Muscle layer of colon (tissue), 2 donors: ENCODE data around the gene GRK7.

ENCODE experiments used
- H3K27ac ChIP-seq: one replicate; pipeline ENCODE4 v1.7.0; 2013; ENCODE audit warnings: low read depth, mild to moderate bottlenecking, low read length, moderate library complexity
- H3K27me3 ChIP-seq, 2 donors: one replicate each; pipeline ENCODE4 v1.7.0; 2013; ENCODE audit warnings: low read length in 2 of 2, mild to moderate bottlenecking in 2 of 2; ENCODE audit not compliant: insufficient read depth in 2 of 2, control insufficient read depth in 1 of 2
- H3K36me3 ChIP-seq: one replicate; pipeline ENCODE4 v1.7.0; 2013; ENCODE audit warnings: mild to moderate bottlenecking, low read length; ENCODE audit not compliant: insufficient read depth
- H3K4me1 ChIP-seq: one replicate; pipeline ENCODE4 v1.7.0; 2013; ENCODE audit warnings: mild to moderate bottlenecking, low read length; ENCODE audit not compliant: insufficient read depth
- H3K4me3 ChIP-seq, 2 donors: one replicate each; pipeline ENCODE4 v1.7.0; 2013; ENCODE audit warnings: low read length in 2 of 2, low read depth in 1 of 2, mild to moderate bottlenecking in 1 of 2, moderate library complexity in 1 of 2
- H3K9ac ChIP-seq: one replicate; pipeline ENCODE4 v1.7.0; 2013; ENCODE audit warnings: low read length
- H3K9me3 ChIP-seq: one replicate; pipeline ENCODE4 v1.7.0; 2013; ENCODE audit warnings: mild to moderate bottlenecking, low read length
- donor health status: abdominal sarcoma.
- donor health status: Adenocarcinoma of cecum.

Gene GRK7

GRCh38 chr3:141763088-141763750 lies at the start of gene GRK7:
TSS of gene GRK7 (plus strand) at chr3:141763408. CDS start at chr3:141778285, 14,877 bp downstream.
- Histone ChIP-seq H3K9me3 (no peaks in the 10 kb centered on the region), H3K9ac (no peak within 1 kb of the TSS), H3K4me1 (no peaks in the 10 kb centered on the region), H3K36me3 (no peaks in the 10 kb centered on the region), H3K27me3 (no peaks in the 10 kb centered on the region), H3K4me3 (no peak within 1 kb of the TSS), H3K27ac (no peak within 1 kb of the TSS)

DNA sequence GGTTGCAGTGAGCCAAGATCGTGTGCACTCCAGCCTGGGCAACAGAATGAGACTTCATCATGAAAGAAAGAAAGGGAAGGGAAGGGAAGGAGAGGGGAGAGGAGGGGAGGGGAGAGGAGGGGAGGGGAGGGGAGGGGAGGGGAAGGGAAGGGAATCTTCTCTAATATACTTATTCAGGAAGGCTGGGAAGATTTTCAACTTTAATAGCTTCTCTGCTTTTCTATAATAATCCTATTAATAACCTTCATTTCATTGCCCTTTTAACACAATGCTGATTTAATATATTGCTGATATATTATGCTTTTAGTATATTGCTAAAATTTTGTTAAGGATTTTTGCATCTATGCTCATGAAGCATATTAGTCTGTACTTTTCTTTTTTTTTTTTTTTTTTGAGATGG lies 48.5 kb upstream of the GRK7 start:
- Histone ChIP-seq H3K36me3 (no peaks in the 10 kb centered on the region), H3K9me3 (no peaks in the 10 kb centered on the region), H3K27ac (no peak overlapping the region), H3K27me3 (no peaks in the 10 kb centered on the region), H3K4me1 (no peaks in the 10 kb centered on the region), H3K9ac (no peak overlapping the region), H3K4me3 (no peak overlapping the region)

GRCh38 chr3:141722081-141722480 lies 41.1 kb upstream of the GRK7 start:
- no peak overlapping the region for H3K27ac ChIP-seq
- no peaks in the 10 kb centered on the region for H3K36me3 ChIP-seq
- H3K4me3 ChIP-seq: no peak overlapping the region
- H3K9ac ChIP-seq: no peak overlapping the region
- H3K27me3 ChIP-seq: no peaks in the 10 kb centered on the region
- no peaks in the 10 kb centered on the region for H3K4me1 ChIP-seq
- no peaks in the 10 kb centered on the region for H3K9me3 ChIP-seq

DNA sequence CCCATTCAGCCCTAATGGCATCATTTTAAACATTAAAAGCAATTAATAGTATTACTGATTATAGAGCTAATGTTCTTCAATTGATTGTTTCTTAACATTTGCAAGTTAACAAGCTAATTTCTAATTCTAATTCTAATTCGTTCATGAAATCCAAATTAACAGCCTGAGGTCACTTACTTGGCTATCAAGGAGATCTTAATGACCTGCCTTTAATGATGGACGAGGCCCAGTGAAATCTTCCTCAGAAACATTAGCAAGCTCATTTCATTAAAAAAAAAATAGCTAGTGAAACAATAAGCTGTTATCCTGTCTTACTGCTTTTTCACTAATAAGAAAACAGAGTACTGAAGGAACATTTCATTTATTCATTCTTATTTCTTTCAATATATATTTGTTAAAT lies 40.6 kb upstream of the GRK7 start:
- Histone ChIP-seq H3K9ac (no peak overlapping the region), H3K4me1 (no peaks in the 10 kb centered on the region), H3K9me3 (no peaks in the 10 kb centered on the region), H3K36me3 (no peaks in the 10 kb centered on the region), H3K4me3 (no peak overlapping the region), H3K27me3 (no peaks in the 10 kb centered on the region), H3K27ac (no peak overlapping the region)

GRCh38 chr3:141723255-141723654 lies 40.0 kb upstream of the GRK7 start:
- H3K36me3 ChIP-seq: no peaks in the 10 kb centered on the region
- H3K9ac ChIP-seq: no peak overlapping the region
- no peak overlapping the region for H3K4me3 ChIP-seq
- no peaks in the 10 kb centered on the region for H3K9me3 ChIP-seq
- H3K27ac ChIP-seq: no peak overlapping the region
- H3K27me3 ChIP-seq: no peaks in the 10 kb centered on the region
- no peaks in the 10 kb centered on the region for H3K4me1 ChIP-seq

GRCh38 chr3:141724186-141724585 lies 39.0 kb upstream of the GRK7 start:
- no peak overlapping the region for H3K27ac ChIP-seq
- no peaks in the 10 kb centered on the region for H3K36me3 ChIP-seq
- H3K4me3 ChIP-seq: no peak overlapping the region
- H3K9ac ChIP-seq: no peak overlapping the region
- no peaks in the 10 kb centered on the region for H3K9me3 ChIP-seq
- H3K4me1 ChIP-seq: no peaks in the 10 kb centered on the region
- no peaks in the 10 kb centered on the region for H3K27me3 ChIP-seq

- no peaks in the 10 kb centered on the region for H3K36me3 ChIP-seq
- no peaks in the 10 kb centered on the region for H3K9me3 ChIP-seq
- H3K27ac ChIP-seq: no peak overlapping the region
- no peaks in the 10 kb centered on the region for H3K4me1 ChIP-seq
- H3K27me3 ChIP-seq: no peaks in the 10 kb centered on the region
- H3K9ac ChIP-seq: no peak overlapping the region
- H3K4me3 ChIP-seq: no peak overlapping the region
Measured at GRCh38 chr3:141725036-141725435, 38.2 kb upstream of the GRK7 start.

GRCh38 chr3:141726483-141726882 lies 36.7 kb upstream of the GRK7 start:
- H3K4me1 ChIP-seq: no peaks in the 10 kb centered on the region
- no peaks in the 10 kb centered on the region for H3K9me3 ChIP-seq
- H3K27me3 ChIP-seq: no peaks in the 10 kb centered on the region
- no peak overlapping the region for H3K4me3 ChIP-seq
- no peak overlapping the region for H3K9ac ChIP-seq
- H3K27ac ChIP-seq: no peak overlapping the region
- no peaks in the 10 kb centered on the region for H3K36me3 ChIP-seq

DNA sequence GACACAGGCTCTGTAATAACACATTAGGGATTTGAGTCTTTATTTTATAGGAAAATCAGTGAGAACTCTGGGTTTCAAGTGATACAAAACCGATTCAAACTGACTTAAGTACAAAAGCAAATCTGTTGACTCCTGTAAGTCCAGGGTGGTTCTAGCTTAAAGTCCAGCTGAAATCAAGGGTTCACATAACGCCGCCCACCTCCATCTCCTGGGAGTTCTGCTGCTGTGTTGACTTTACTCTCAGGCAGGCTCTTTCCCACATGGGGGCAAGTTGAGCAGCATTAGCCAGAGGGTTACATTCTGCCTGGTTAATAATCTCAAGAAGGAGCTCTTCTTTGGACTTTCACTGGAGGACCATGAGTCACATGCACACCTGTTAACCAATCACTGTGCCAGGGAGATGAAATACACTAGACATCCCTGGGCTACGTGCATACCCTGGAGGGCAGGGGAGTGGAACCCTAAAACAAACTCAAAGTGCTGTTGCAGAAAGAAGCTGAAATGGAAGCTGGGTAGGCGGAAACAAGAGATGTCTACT lies 34.8 kb upstream of the GRK7 start:
- Histone ChIP-seq H3K27ac (no peak overlapping the region), H3K9me3 (no peaks in the 10 kb centered on the region), H3K4me1 (no peaks in the 10 kb centered on the region), H3K4me3 (no peak overlapping the region), H3K27me3 (no peaks in the 10 kb centered on the region), H3K36me3 (no peaks in the 10 kb centered on the region), H3K9ac (no peak overlapping the region)

GRCh38 chr3:141729240-141729639 lies 34.0 kb upstream of the GRK7 start:
- H3K27ac ChIP-seq: no peak overlapping the region
- no peaks in the 10 kb centered on the region for H3K27me3 ChIP-seq
- H3K4me1 ChIP-seq: no peaks in the 10 kb centered on the region
- H3K9ac ChIP-seq: no peak overlapping the region
- H3K4me3 ChIP-seq: no peak overlapping the region
- no peaks in the 10 kb centered on the region for H3K36me3 ChIP-seq
- no peaks in the 10 kb centered on the region for H3K9me3 ChIP-seq

DNA sequence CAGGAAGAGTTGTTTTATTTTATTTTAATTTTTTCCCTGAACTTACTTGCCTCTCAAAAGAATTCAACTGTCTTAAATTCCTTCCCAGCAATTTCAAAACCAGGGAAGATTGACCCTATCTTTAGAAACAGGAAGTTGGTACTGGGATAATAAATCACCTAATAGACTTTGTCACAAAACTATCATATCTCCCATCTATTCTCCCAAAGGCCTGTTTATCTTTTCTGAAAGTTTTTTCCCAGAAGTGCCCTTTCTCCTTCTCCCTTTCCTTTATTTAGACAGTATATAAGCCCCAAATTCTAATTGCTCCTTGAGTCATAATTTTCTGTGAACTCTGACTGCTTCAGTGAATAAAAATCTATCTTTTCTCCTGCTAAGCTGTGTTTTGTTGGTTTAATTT lies 28.0 kb upstream of the GRK7 start:
- Histone ChIP-seq H3K4me1 (peaks cover 11% of the 10 kb centered on the region), H3K4me3 (no peak overlapping the region), H3K9ac (no peak overlapping the region), H3K27me3 (no peaks in the 10 kb centered on the region), H3K9me3 (no peaks in the 10 kb centered on the region), H3K36me3 (no peaks in the 10 kb centered on the region), H3K27ac (no peak overlapping the region)

- H3K27me3 ChIP-seq: no peaks in the 10 kb centered on the region
- no peak overlapping the region for H3K9ac ChIP-seq
- no peak overlapping the region for H3K4me3 ChIP-seq
- peaks cover 18% of the 10 kb centered on the region for H3K4me1 ChIP-seq
- H3K36me3 ChIP-seq: no peaks in the 10 kb centered on the region
- no peaks in the 10 kb centered on the region for H3K9me3 ChIP-seq
- no peak overlapping the region for H3K27ac ChIP-seq
Measured at GRCh38 chr3:141735770-141736465, 27.3 kb upstream of the GRK7 start.
